OCI-LY1 (cell line): Measurements from ENCODE around the gene UPK3A.

Source experiments
- H2AFZ ChIP-seq: fragments of 200-600 bp; sonication (generic), shearing (Covaris generic); 2 replicates; pipeline ENCODE4 v1.6.0; 2014; ENCODE audit warnings: antibody characterized with exemption, mild to moderate bottlenecking, low read length
- H3F3A ChIP-seq: fragments of 200-600 bp; sonication (generic), shearing (Covaris generic); 2 replicates; pipeline ENCODE4 v1.6.0; 2014; ENCODE audit warnings: mild to moderate bottlenecking, antibody characterized with exemption, low read length, moderate library complexity; ENCODE audit not compliant: insufficient read depth
- H3K27ac ChIP-seq: fragments of 200-600 bp; sonication (generic); 2 replicates; pipeline ENCODE4 v1.5.1; 2014; ENCODE audit warnings: low read length, mixed run types, mild to moderate bottlenecking, low read depth; ENCODE audit not compliant: poor library complexity, severe bottlenecking
- H3K27me3 ChIP-seq: fragments of 200-600 bp; sonication (generic); 2 replicates; pipeline ENCODE4 v1.6.0; 2014; ENCODE audit warnings: antibody characterized with exemption, mild to moderate bottlenecking, low read length, moderate library complexity; ENCODE audit not compliant: insufficient read depth
- H3K36me3 ChIP-seq: fragments of 200-600 bp; sonication (generic); 2 replicates; pipeline ENCODE4 v1.6.1; 2014; ENCODE audit warnings: mild to moderate bottlenecking, antibody characterized with exemption, low read length, moderate library complexity, mixed read lengths; ENCODE audit not compliant: insufficient read depth
- H3K4me1 ChIP-seq: fragments of 200-600 bp; sonication (generic); 2 replicates; pipeline ENCODE4 v1.5.1; 2014; ENCODE audit warnings: mild to moderate bottlenecking, low read length, moderate library complexity; ENCODE audit not compliant: insufficient read depth, severe bottlenecking
- H3K4me2 ChIP-seq: fragments of 200-600 bp; sonication (generic), shearing (Covaris generic); 2 replicates; pipeline ENCODE4 v1.6.1; 2014; ENCODE audit warnings: low read length
- H3K4me3 ChIP-seq: fragments of 200-600 bp; sonication (generic); 2 replicates; pipeline ENCODE4 v1.5.1; 2014; ENCODE audit warnings: low read length, low read depth, mild to moderate bottlenecking, mixed read lengths; ENCODE audit not compliant: poor library complexity, severe bottlenecking
- H3K79me2 ChIP-seq: fragments of 200-600 bp; shearing (Covaris generic); 2 replicates; pipeline ENCODE4 v1.6.1; 2016; ENCODE audit warnings: mixed run types, low read length, mixed read lengths; ENCODE audit not compliant: insufficient read depth
- H3K9ac ChIP-seq: fragments of 200-600 bp; sonication (generic), shearing (Covaris generic); 2 replicates; pipeline ENCODE4 v1.6.1; 2014; ENCODE audit warnings: mild to moderate bottlenecking, low read length, mixed read lengths
- H3K9me2 ChIP-seq: fragments of 200-600 bp; sonication (generic), shearing (Covaris generic); 2 replicates; pipeline ENCODE4 v1.6.1; 2014; ENCODE audit warnings: low read depth, mild to moderate bottlenecking, low read length, mixed read lengths
- H3K9me3 ChIP-seq: fragments of 200-600 bp; shearing (Covaris generic); 2 replicates; pipeline ENCODE4 v1.6.1; 2014; ENCODE audit warnings: low read length, mixed read lengths
- H4K20me1 ChIP-seq: fragments of 200-600 bp; sonication (generic), shearing (Covaris generic); 2 replicates; pipeline ENCODE4 v1.6.0; 2016; ENCODE audit warnings: mild to moderate bottlenecking, low read length; ENCODE audit not compliant: insufficient read depth
- EZH2 ChIP-seq: fragments of 200-600 bp; sonication (generic), shearing (Covaris generic); IDR thresholded peaks from 2 replicates; pipeline ENCODE4 v1.8.0; 2017; ENCODE audit warnings: borderline replicate concordance, mixed run types, mild to moderate bottlenecking, antibody characterized with exemption, low read length, moderate library complexity, mixed read lengths
- TF ChIP-seq, protein P1 (sequence below): fragments of 200-600 bp; sonication (generic), shearing (Covaris generic); IDR thresholded peaks from 2 replicates; pipeline ENCODE4 v1.5.1; 2017; ENCODE audit warnings: mild to moderate bottlenecking, antibody characterized with exemption, low read length, moderate library complexity, mixed read lengths

UPK3A gene

DNA sequence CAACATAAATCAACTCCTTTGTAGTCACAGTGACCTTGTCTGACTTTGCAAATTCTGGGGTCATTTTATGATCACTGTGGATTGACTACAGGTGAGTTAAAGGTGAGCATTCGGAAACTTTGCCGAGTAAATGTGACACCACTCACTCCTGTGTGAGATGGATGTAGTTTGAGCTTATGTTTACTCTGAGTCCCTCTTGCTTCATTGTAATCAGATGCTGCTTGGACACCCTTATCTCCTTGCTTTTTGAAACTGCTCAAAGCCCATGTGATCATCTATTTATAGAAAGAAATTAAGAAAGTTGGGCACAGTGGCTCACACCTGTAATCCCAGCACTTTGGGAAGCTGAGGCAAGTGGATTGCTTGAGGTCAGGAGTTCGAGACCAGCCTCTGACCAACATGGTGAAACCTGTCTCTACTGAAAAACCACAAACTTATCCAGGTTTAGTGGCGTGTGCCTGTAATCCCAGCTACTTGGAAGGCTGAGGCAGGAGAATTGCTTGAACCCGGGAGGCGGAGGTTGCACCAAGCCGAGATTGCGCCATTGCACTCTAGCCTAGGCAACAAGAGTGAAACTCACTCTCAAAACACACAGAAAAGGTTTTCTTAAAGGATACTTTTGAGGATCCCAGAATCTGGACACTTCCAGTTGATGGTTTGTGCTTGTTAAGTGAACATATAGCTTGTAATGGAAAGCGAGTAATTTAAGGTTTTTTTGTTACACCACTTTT lies 32.2 kb downstream of the UPK3A start:
- no peak overlapping the region for H3K27ac ChIP-seq
- no peak overlapping the region for H2AFZ ChIP-seq
- H3K9me2 ChIP-seq = no peaks in the 10 kb centered on the region
- H3K79me2 ChIP-seq = peaks cover 22% of the 10 kb centered on the region
- no peak overlapping the region for H3K4me3 ChIP-seq
- H3K36me3 ChIP-seq = no peaks in the 10 kb centered on the region
- no peak overlapping the region for H3K9ac ChIP-seq
- H3K27me3 ChIP-seq = no peaks in the 10 kb centered on the region
- no peaks in the 10 kb centered on the region for H3F3A ChIP-seq
- no peaks in the 10 kb centered on the region for H4K20me1 ChIP-seq
- no peak for TF ChIP-seq EZH2
- TF ChIP-seq, protein P1, sequence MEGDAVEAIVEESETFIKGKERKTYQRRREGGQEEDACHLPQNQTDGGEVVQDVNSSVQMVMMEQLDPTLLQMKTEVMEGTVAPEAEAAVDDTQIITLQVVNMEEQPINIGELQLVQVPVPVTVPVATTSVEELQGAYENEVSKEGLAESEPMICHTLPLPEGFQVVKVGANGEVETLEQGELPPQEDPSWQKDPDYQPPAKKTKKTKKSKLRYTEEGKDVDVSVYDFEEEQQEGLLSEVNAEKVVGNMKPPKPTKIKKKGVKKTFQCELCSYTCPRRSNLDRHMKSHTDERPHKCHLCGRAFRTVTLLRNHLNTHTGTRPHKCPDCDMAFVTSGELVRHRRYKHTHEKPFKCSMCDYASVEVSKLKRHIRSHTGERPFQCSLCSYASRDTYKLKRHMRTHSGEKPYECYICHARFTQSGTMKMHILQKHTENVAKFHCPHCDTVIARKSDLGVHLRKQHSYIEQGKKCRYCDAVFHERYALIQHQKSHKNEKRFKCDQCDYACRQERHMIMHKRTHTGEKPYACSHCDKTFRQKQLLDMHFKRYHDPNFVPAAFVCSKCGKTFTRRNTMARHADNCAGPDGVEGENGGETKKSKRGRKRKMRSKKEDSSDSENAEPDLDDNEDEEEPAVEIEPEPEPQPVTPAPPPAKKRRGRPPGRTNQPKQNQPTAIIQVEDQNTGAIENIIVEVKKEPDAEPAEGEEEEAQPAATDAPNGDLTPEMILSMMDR = no peak
- H3K9me3 ChIP-seq = no peaks in the 10 kb centered on the region
- H3K4me1 ChIP-seq = peaks cover 45% of the 10 kb centered on the region
- no peak overlapping the region for H3K4me2 ChIP-seq

DNA sequence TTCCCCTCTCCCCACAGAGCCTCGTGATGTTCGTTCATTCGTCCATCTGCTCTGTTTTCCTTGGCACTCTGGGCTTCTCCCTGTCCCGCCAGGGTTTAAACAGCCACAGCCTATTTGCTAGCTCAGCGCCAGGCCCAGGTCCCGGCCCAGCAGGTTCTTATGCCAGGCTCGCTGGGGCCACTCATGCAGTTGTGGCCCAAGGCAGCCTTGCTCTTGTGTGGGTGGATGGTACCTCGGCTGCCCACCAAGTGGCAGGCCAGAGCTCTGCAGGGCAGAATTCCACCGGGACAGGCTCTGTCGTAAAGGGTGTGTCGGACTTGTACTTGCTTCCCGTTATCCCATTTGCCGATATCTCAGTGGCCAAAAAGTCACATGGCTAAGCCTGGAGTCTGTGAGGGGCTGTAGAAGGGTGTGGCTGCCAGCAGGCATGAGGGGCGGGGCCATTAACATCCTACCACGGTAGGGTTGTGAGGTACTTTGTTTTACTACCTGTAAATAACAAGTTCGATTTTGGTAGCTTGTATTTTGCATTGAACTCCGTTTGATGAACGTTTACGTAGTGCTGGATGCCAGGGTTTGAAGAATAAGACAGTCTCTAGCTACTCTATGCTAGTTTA lies 32.9 kb downstream of the UPK3A start:
- Histone ChIP-seq H3K9me2 (no peaks in the 10 kb centered on the region), H2AFZ (no peak overlapping the region), H3K4me2 (peak overlapping the region; percentile 65), H3K27ac (peak overlapping the region; percentile 89), H4K20me1 (no peaks in the 10 kb centered on the region), H3K9me3 (no peaks in the 10 kb centered on the region), H3K9ac (no peak overlapping the region; the same call in 1 of the 2 replicates), H3F3A (no peaks in the 10 kb centered on the region), H3K27me3 (no peaks in the 10 kb centered on the region), H3K79me2 (peaks cover 22% of the 10 kb centered on the region), H3K4me3 (peak overlapping the region; percentile 47), H3K4me1 (peaks cover 46% of the 10 kb centered on the region), H3K36me3 (peaks cover 5% of the 10 kb centered on the region; the same call in 1 of the 2 replicates)
- TF ChIP-seq, protein P1 = peak; percentile 37; the same call in 1 of the 2 replicates
- TF ChIP-seq EZH2 = no peak

DNA sequence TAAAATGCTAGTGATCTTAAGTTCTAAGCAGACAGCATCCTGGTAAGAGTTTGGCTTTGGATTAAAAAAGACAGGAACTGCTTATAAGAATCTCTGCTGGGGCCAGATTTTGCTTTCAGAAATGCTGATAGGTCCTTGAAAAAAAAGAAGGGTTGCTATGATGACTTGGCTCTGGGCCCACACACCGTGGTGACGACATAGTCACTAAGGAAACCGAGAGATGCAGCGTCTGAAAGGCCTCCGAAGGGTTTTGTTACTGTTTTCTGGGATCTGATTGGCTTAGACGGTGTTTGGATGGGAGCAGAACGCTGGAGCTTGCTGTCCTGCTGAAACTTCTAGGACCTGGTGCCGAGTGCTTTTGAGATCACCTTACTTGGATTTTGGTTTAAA lies 33.4 kb downstream of the UPK3A start:
- H2AFZ ChIP-seq = no peak overlapping the region
- H3K4me3 ChIP-seq = peak overlapping the region; percentile 47
- H3K4me2 ChIP-seq = peak overlapping the region; percentile 65
- no peaks in the 10 kb centered on the region for H3K27me3 ChIP-seq
- H3K9me3 ChIP-seq = no peaks in the 10 kb centered on the region
- peaks cover 10% of the 10 kb centered on the region; the same call in 1 of the 2 replicates for H3K36me3 ChIP-seq
- peaks cover 22% of the 10 kb centered on the region for H3K79me2 ChIP-seq
- peak overlapping the region; percentile 89 for H3K27ac ChIP-seq
- no peak for TF ChIP-seq EZH2
- TF ChIP-seq, protein P1 = no peak
- peaks cover 46% of the 10 kb centered on the region for H3K4me1 ChIP-seq
- peak overlapping the region; percentile 67; the same call in 1 of the 2 replicates for H3K9ac ChIP-seq
- no peaks in the 10 kb centered on the region for H3F3A ChIP-seq
- no peaks in the 10 kb centered on the region for H4K20me1 ChIP-seq
- H3K9me2 ChIP-seq = no peaks in the 10 kb centered on the region
